GM23338 (cell line): ENCODE measurements around the gene CSN2. TPM values are rescaled to one million over a fixed set of nuclear protein-coding genes. Genes with fewer than 3 reads are reported as not detected.

Experiments used
- ATAC-seq: fragments of 200-7000 bp; cut with Tn5 transposase; 3 replicates; pipeline ENCODE4 v1.9.1; 2020
- DNase-seq: peaks from one replicate; pipeline ENCODE4 v3.0.0-alpha.2; 2015; ENCODE audit warnings: low spot score
- H2AFZ ChIP-seq: fragments of 200-600 bp; sonication (generic); 2 replicates; pipeline ENCODE4 v1.8.0; 2016; ENCODE audit warnings: antibody characterized with exemption, mild to moderate bottlenecking, moderate library complexity
- H3F3A ChIP-seq: fragments of 200-600 bp; sonication (generic); replicated peaks from 2 replicates; pipeline ENCODE4 v1.8.0; 2017; ENCODE audit warnings: antibody characterized with exemption, mixed run types, low read depth
- H3K27ac ChIP-seq: fragments of 200-600 bp; sonication (generic); 2 replicates; pipeline ENCODE4 v1.6.1; 2016; ENCODE audit warnings: low read depth
- H3K27me3 ChIP-seq: fragments of 200-600 bp; sonication (generic); 2 replicates; pipeline ENCODE4 v1.8.0; 2016; ENCODE audit warnings: mild to moderate bottlenecking, mixed run types, moderate library complexity; ENCODE audit not compliant: insufficient read depth
- H3K36me3 ChIP-seq: fragments of 200-600 bp; sonication (generic); 2 replicates; pipeline ENCODE4 v1.8.0; 2016; ENCODE audit warnings: mild to moderate bottlenecking; ENCODE audit not compliant: insufficient read depth
- H3K4me1 ChIP-seq: fragments of 200-600 bp; sonication (generic); 2 replicates; pipeline ENCODE4 v1.8.0; 2016; ENCODE audit warnings: mild to moderate bottlenecking, moderate library complexity; ENCODE audit not compliant: insufficient read depth
- H3K4me2 ChIP-seq: fragments of 200-600 bp; sonication (generic); 2 replicates; pipeline ENCODE4 v1.7.1; 2017; ENCODE audit warnings: mixed run types
- H3K4me3 ChIP-seq: fragments of 200-600 bp; sonication (generic); 2 replicates; pipeline ENCODE4 v1.6.1; 2016; ENCODE audit warnings: mixed run types
- H3K79me2 ChIP-seq: fragments of 200-600 bp; sonication (generic); replicated peaks from 2 replicates; pipeline ENCODE4 v1.8.0; 2017; ENCODE audit warnings: mild to moderate bottlenecking; ENCODE audit not compliant: insufficient read depth
- H3K9me2 ChIP-seq: fragments of 200-600 bp; sonication (generic); 2 replicates; pipeline ENCODE4 v1.8.0; 2017; ENCODE audit not compliant: insufficient read depth
- H4K20me1 ChIP-seq: fragments of 200-600 bp; sonication (generic); replicated peaks from 2 replicates; pipeline ENCODE4 v1.8.0; 2017; ENCODE audit warnings: mild to moderate bottlenecking; ENCODE audit not compliant: insufficient read depth
- H3K27ac Mint-ChIP-seq: 2 replicates; pipeline ENCODE4 v1.8.0; 2020; ENCODE audit warnings: inconsistent platforms, mild to moderate bottlenecking, moderate library complexity, mixed read lengths
- H3K27me3 Mint-ChIP-seq: 3 replicates; pipeline ENCODE4 v1.8.0; 2022; ENCODE audit warnings: low read depth, mild to moderate bottlenecking, moderate library complexity, mixed read lengths, inconsistent platforms; ENCODE audit not compliant: insufficient read depth, poor library complexity
- H3K36me3 Mint-ChIP-seq: 3 replicates; pipeline ENCODE4 v1.8.0; 2021; ENCODE audit warnings: low read depth, mild to moderate bottlenecking, inconsistent platforms, moderate library complexity, mixed read lengths
- H3K4me1 Mint-ChIP-seq: 3 replicates; pipeline ENCODE4 v1.8.0; 2020; ENCODE audit warnings: mild to moderate bottlenecking, inconsistent platforms, mixed read lengths
- H3K4me3 Mint-ChIP-seq: 3 replicates; pipeline ENCODE4 v1.8.0; 2021; ENCODE audit warnings: moderate library complexity, mild to moderate bottlenecking, inconsistent platforms, mixed read lengths
- H3K9me3 Mint-ChIP-seq: 3 replicates; pipeline ENCODE4 v1.8.0; 2020; ENCODE audit warnings: moderate library complexity, mild to moderate bottlenecking, inconsistent platforms, mixed read lengths
- EZH2 ChIP-seq: fragments of 200-600 bp; sonication (generic); IDR thresholded peaks from one replicate; pipeline ENCODE4 v1.8.0; 2017; ENCODE audit warnings: antibody characterized with exemption, mild to moderate bottlenecking, low read depth; ENCODE audit not compliant: unreplicated experiment
- NANOG ChIP-seq: IDR thresholded peaks from 2 replicates; pipeline ENCODE4 v1.6.1; 2016; ENCODE audit warnings: antibody characterized with exemption, borderline replicate concordance
- STAT1 ChIP-seq: IDR thresholded peaks from one replicate; pipeline ENCODE4 v1.6.1; 2016; ENCODE audit warnings: antibody characterized with exemption; ENCODE audit not compliant: unreplicated experiment
- ZNF114 ChIP-seq: fragments of 250-450 bp; sonication (Bioruptor Pico); IDR thresholded peaks from 2 replicates; pipeline ENCODE4 v1.5.0; 2020; ENCODE audit warnings: mild to moderate bottlenecking, moderate library complexity
- ZNF331 ChIP-seq: fragments of 250-450 bp; sonication (Bioruptor Pico); IDR thresholded peaks from 2 replicates; pipeline ENCODE4 v1.5.0; 2020; ENCODE audit warnings: low read depth, mild to moderate bottlenecking, moderate library complexity
- polyA plus RNA-seq: library from polyadenylated mRNA; unstranded; fragments of >200 nt; fragmentation: Nextera tagmentation; extraction: Ambion mirVana; gene quantifications from 2 replicates; pipeline ENCODE4 v1.2.1, GENCODE V29; 2016
- total RNA-seq: library from RNA; depleted of rRNA; stranded (reverse); fragments of >200 nt; shearing (Covaris generic); gene quantifications from 2 replicates; pipeline ENCODE4 v1.2.3, GENCODE V29; 2014
- TF ChIP-seq, protein P1 (sequence below): fragments of 250-450 bp; sonication (Bioruptor Pico); IDR thresholded peaks from 2 replicates; pipeline ENCODE4 v1.5.0; 2020; ENCODE audit warnings: mild to moderate bottlenecking, moderate library complexity
- TF ChIP-seq, protein P2 (sequence below): IDR thresholded peaks from 2 replicates; pipeline ENCODE4 v1.6.1; 2016; ENCODE audit warnings: antibody characterized with exemption
- TF ChIP-seq, protein P3 (sequence below), 2 experiments: fragments of 200-600 bp in 1 of 2; sonication (generic) in 1 of 2; conservative IDR thresholded peaks; 2 replicates each; pipeline versions ENCODE4 v1.5.1 to v1.6.1; 2016 to 2017; ENCODE audit warnings: antibody characterized with exemption in 2 of 2, low read depth in 2 of 2, mild to moderate bottlenecking in 2 of 2, moderate library complexity in 1 of 2
- TF ChIP-seq, protein P4 (sequence below): IDR thresholded peaks from one replicate; pipeline ENCODE4 v1.6.1; 2018; ENCODE audit warnings: antibody characterized with exemption; ENCODE audit not compliant: unreplicated experiment

The CSN2 gene
- total and polyA plus RNA-seq, 2 experiments from 2014 or later = not detected

DNA sequence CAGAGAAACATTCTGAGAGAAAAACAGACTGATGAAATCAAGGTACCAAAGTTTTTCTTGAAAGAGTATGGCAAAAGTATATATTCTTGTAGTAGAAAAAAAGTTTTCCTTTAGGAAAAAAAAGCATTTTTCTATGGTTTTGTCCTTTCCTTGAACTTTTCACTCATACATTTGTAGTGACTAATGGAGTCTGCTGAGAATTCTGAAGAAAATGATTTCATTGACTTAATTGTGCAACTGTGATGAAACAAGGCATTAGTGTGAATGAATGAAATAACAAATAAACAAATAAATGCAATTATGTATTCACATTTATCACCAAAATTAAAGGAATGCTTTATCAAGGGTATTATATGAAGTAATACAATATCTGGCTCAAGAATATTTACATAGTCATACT, 29.0 kb downstream of the CSN2 start:
- TF ChIP-seq EZH2 = no peak
- no peak for TF ChIP-seq ZNF331 (CRISPR knock-in tag)
- TF ChIP-seq NANOG = no peak
- TF ChIP-seq ZNF114 (CRISPR knock-in tag) = no peak
- TF ChIP-seq, protein P1, sequence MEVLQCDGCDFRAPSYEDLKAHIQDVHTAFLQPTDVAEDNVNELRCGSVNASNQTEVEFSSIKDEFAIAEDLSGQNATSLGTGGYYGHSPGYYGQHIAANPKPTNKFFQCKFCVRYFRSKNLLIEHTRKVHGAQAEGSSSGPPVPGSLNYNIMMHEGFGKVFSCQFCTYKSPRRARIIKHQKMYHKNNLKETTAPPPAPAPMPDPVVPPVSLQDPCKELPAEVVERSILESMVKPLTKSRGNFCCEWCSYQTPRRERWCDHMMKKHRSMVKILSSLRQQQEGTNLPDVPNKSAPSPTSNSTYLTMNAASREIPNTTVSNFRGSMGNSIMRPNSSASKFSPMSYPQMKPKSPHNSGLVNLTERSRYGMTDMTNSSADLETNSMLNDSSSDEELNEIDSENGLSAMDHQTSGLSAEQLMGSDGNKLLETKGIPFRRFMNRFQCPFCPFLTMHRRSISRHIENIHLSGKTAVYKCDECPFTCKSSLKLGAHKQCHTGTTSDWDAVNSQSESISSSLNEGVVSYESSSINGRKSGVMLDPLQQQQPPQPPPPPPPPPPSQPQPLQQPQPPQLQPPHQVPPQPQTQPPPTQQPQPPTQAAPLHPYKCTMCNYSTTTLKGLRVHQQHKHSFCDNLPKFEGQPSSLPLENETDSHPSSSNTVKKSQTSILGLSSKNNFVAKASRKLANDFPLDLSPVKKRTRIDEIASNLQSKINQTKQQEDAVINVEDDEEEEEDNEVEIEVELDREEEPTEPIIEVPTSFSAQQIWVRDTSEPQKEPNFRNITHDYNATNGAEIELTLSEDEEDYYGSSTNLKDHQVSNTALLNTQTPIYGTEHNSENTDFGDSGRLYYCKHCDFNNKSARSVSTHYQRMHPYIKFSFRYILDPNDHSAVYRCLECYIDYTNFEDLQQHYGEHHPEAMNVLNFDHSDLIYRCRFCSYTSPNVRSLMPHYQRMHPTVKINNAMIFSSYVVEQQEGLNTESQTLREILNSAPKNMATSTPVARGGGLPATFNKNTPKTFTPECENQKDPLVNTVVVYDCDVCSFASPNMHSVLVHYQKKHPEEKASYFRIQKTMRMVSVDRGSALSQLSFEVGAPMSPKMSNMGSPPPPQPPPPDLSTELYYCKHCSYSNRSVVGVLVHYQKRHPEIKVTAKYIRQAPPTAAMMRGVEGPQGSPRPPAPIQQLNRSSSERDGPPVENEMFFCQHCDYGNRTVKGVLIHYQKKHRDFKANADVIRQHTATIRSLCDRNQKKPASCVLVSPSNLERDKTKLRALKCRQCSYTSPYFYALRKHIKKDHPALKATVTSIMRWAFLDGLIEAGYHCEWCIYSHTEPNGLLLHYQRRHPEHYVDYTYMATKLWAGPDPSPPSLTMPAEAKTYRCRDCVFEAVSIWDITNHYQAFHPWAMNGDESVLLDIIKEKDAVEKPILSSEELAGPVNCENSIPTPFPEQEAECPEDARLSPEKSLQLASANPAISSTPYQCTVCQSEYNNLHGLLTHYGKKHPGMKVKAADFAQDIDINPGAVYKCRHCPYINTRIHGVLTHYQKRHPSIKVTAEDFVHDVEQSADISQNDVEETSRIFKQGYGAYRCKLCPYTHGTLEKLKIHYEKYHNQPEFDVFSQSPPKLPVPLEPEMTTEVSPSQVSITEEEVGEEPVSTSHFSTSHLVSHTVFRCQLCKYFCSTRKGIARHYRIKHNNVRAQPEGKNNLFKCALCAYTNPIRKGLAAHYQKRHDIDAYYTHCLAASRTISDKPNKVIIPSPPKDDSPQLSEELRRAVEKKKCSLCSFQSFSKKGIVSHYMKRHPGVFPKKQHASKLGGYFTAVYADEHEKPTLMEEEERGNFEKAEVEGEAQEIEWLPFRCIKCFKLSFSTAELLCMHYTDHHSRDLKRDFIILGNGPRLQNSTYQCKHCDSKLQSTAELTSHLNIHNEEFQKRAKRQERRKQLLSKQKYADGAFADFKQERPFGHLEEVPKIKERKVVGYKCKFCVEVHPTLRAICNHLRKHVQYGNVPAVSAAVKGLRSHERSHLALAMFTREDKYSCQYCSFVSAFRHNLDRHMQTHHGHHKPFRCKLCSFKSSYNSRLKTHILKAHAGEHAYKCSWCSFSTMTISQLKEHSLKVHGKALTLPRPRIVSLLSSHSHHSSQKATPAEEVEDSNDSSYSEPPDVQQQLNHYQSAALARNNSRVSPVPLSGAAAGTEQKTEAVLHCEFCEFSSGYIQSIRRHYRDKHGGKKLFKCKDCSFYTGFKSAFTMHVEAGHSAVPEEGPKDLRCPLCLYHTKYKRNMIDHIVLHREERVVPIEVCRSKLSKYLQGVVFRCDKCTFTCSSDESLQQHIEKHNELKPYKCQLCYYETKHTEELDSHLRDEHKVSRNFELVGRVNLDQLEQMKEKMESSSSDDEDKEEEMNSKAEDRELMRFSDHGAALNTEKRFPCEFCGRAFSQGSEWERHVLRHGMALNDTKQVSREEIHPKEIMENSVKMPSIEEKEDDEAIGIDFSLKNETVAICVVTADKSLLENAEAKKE (CRISPR knock-in tag) = no peak
- no peaks in the 10 kb centered on the region for H4K20me1 ChIP-seq
- Mint-ChIP-seq H3K4me1 (no peaks in the 10 kb centered on the region), H3K27ac (no peak overlapping the region), H3K9me3 (no peaks in the 10 kb centered on the region), H3K36me3 (no peaks in the 10 kb centered on the region), H3K27me3 (no peaks in the 10 kb centered on the region), H3K4me3 (no peak overlapping the region)
- H3K27ac ChIP-seq = no peak overlapping the region
- no peak for DNase-seq
- ATAC-seq = no peak
- H3K36me3 ChIP-seq = no peaks in the 10 kb centered on the region
- no peaks in the 10 kb centered on the region for H3K27me3 ChIP-seq
- no peak overlapping the region for H3K4me3 ChIP-seq
- H3K4me2 ChIP-seq = no peak overlapping the region
- no peaks in the 10 kb centered on the region for H3K4me1 ChIP-seq
- no peaks in the 10 kb centered on the region for H3K79me2 ChIP-seq
- no peaks in the 10 kb centered on the region for H3K9me2 ChIP-seq
- H3F3A ChIP-seq = no peaks in the 10 kb centered on the region
- no peak overlapping the region for H2AFZ ChIP-seq

DNA sequence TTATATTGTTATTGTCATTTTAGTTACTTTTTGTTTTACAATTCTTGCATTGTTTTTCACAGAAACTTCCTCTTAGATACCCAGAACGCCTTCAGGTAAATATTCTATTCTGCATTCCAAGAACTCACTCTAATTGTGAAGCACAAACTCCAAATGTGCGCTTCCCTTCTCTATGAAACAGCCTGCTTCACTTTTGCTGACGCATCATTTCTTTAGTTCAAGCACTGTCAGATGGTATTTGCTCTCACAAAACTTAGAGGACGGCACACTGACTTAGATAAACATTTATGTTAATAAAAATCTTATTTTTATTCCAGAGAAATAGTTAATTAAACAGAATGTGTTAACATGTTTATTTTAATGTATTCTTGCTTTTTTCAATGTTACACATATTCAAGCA, 31.4 kb downstream of the CSN2 start:
- no peaks in the 10 kb centered on the region for H3K27me3 ChIP-seq
- no peaks in the 10 kb centered on the region for H3F3A ChIP-seq
- Mint-ChIP-seq H3K9me3 (no peaks in the 10 kb centered on the region), H3K27me3 (no peaks in the 10 kb centered on the region), H3K36me3 (no peaks in the 10 kb centered on the region), H3K27ac (no peak overlapping the region), H3K4me3 (no peak overlapping the region), H3K4me1 (no peaks in the 10 kb centered on the region)
- no peak overlapping the region for H3K27ac ChIP-seq
- no peaks in the 10 kb centered on the region for H3K36me3 ChIP-seq
- no peak overlapping the region for H2AFZ ChIP-seq
- ATAC-seq (no peak), DNase-seq (no peak)
- H3K4me1 ChIP-seq = no peaks in the 10 kb centered on the region
- H4K20me1 ChIP-seq = no peaks in the 10 kb centered on the region
- no peaks in the 10 kb centered on the region for H3K9me2 ChIP-seq
- no peaks in the 10 kb centered on the region for H3K79me2 ChIP-seq
- no peak overlapping the region for H3K4me3 ChIP-seq
- H3K4me2 ChIP-seq = no peak overlapping the region
- TF ChIP-seq NANOG = no peak
- no peak for TF ChIP-seq EZH2
- TF ChIP-seq, protein P2, sequence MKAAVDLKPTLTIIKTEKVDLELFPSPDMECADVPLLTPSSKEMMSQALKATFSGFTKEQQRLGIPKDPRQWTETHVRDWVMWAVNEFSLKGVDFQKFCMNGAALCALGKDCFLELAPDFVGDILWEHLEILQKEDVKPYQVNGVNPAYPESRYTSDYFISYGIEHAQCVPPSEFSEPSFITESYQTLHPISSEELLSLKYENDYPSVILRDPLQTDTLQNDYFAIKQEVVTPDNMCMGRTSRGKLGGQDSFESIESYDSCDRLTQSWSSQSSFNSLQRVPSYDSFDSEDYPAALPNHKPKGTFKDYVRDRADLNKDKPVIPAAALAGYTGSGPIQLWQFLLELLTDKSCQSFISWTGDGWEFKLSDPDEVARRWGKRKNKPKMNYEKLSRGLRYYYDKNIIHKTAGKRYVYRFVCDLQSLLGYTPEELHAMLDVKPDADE = no peak
- no peak for TF ChIP-seq ZNF331 (CRISPR knock-in tag)
- TF ChIP-seq STAT1 = no peak
- TF ChIP-seq, protein P3, sequence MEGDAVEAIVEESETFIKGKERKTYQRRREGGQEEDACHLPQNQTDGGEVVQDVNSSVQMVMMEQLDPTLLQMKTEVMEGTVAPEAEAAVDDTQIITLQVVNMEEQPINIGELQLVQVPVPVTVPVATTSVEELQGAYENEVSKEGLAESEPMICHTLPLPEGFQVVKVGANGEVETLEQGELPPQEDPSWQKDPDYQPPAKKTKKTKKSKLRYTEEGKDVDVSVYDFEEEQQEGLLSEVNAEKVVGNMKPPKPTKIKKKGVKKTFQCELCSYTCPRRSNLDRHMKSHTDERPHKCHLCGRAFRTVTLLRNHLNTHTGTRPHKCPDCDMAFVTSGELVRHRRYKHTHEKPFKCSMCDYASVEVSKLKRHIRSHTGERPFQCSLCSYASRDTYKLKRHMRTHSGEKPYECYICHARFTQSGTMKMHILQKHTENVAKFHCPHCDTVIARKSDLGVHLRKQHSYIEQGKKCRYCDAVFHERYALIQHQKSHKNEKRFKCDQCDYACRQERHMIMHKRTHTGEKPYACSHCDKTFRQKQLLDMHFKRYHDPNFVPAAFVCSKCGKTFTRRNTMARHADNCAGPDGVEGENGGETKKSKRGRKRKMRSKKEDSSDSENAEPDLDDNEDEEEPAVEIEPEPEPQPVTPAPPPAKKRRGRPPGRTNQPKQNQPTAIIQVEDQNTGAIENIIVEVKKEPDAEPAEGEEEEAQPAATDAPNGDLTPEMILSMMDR (conservative IDR thresholded peaks at IDR 0.05; ENCODE audit: low read depth in 2 of 2) = no peak
- TF ChIP-seq, protein P4, sequence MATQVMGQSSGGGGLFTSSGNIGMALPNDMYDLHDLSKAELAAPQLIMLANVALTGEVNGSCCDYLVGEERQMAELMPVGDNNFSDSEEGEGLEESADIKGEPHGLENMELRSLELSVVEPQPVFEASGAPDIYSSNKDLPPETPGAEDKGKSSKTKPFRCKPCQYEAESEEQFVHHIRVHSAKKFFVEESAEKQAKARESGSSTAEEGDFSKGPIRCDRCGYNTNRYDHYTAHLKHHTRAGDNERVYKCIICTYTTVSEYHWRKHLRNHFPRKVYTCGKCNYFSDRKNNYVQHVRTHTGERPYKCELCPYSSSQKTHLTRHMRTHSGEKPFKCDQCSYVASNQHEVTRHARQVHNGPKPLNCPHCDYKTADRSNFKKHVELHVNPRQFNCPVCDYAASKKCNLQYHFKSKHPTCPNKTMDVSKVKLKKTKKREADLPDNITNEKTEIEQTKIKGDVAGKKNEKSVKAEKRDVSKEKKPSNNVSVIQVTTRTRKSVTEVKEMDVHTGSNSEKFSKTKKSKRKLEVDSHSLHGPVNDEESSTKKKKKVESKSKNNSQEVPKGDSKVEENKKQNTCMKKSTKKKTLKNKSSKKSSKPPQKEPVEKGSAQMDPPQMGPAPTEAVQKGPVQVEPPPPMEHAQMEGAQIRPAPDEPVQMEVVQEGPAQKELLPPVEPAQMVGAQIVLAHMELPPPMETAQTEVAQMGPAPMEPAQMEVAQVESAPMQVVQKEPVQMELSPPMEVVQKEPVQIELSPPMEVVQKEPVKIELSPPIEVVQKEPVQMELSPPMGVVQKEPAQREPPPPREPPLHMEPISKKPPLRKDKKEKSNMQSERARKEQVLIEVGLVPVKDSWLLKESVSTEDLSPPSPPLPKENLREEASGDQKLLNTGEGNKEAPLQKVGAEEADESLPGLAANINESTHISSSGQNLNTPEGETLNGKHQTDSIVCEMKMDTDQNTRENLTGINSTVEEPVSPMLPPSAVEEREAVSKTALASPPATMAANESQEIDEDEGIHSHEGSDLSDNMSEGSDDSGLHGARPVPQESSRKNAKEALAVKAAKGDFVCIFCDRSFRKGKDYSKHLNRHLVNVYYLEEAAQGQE = no peak
